ENCODE measurements around the gene TMBIM4. TPM values are rescaled to one million over a fixed set of nuclear protein-coding genes. Genes with fewer than 3 reads are reported as not detected.
A peak's percentile ranks its signal among the peaks of the same experiment; 100 is the strongest.
"Not testable (repeated sequence)": the region's sequence is repeated elsewhere in the genome, so short reads cannot be mapped to it uniquely, and the experiment has no call there.

Gene TMBIM4
- total and polyA plus RNA-seq, 8 donors = 56.4 to 106 (median 64.1) TPM

GRCh38 chr12:66182956-66183355 is 13.2 kb upstream of the TMBIM4 start:
- TF ChIP-seq CTCF (IDR thresholded peaks at IDR 0.05) = no peak
- H3K9me3 ChIP-seq = no peaks in the 10 kb centered on the region

GRCh38 chr12:66176105-66176900 is 6.5 kb upstream of the TMBIM4 start:
- ATAC-seq (no peak), FAIRE-seq (peak; percentile 29), DNase-seq (no peak)
- no peaks in the 10 kb centered on the region for H3K9me3 ChIP-seq
- WGBS, 2 donors = 18 to 25% methylated on average over 1 of the region's 1 CpG
- no peak overlapping the region for H3K27ac ChIP-seq
- H3K36me3 ChIP-seq = no peaks in the 10 kb centered on the region
- H3K4me3 ChIP-seq = no peak overlapping the region
- intact Hi-C loops (cut with DNase I) = no loop called here
- H3K27me3 ChIP-seq = no peaks in the 10 kb centered on the region
- no peaks in the 10 kb centered on the region for H3K4me1 ChIP-seq
- no peak for TF ChIP-seq CTCF (IDR thresholded peaks at IDR 0.05)

More at GRCh38 chr12:66182956-66183355, 13.2 kb upstream of the TMBIM4 start:
- FAIRE-seq (no peak), ATAC-seq (no peak), DNase-seq (no peak)
- WGBS, 2 donors = 63 to 72% methylated on average over 3 of the region's 3 CpGs
- intact Hi-C loops (cut with DNase I) = no loop called here
- no peak overlapping the region for H3K27ac ChIP-seq
- H3K27me3 ChIP-seq = no peaks in the 10 kb centered on the region
- H3K4me3 ChIP-seq = no peak overlapping the region
- H3K36me3 ChIP-seq = no peaks in the 10 kb centered on the region
- H3K4me1 ChIP-seq = no peaks in the 10 kb centered on the region

GRCh38 chr12:66174391-66175325 is 4.9 kb upstream of the TMBIM4 start:
- H3K4me1 ChIP-seq; intact Hi-C loops (cut with DNase I); H3K36me3 ChIP-seq; FAIRE-seq; ATAC-seq; H3K27me3 ChIP-seq; H3K27ac ChIP-seq; H3K9me3 ChIP-seq; H3K4me3 ChIP-seq: not testable (repeated sequence)
- WGBS, 2 donors = 91 to 94% methylated on average over 50 to 54 of the region's 54 CpGs
- peak in 1 of 6 donors; percentile 36 for DNase-seq

- intact Hi-C loops (cut with DNase I) = no loop called here
- peak overlapping the region in 2 of 4 donors; percentile 99 to 100 for H3K27ac ChIP-seq
- no peaks in the 10 kb centered on the region for H3K36me3 ChIP-seq
- no peak for TF ChIP-seq CTCF (IDR thresholded peaks at IDR 0.05)
- H3K4me3 ChIP-seq = peak overlapping the region in 2 of 4 donors; percentile 54 to 88
- 89 to 91% methylated on average over 3 of the region's 3 CpGs for WGBS, 2 donors
- DNase-seq (no peak), ATAC-seq (no peak), FAIRE-seq (no peak)
- no peaks in the 10 kb centered on the region for H3K27me3 ChIP-seq
- H3K9me3 ChIP-seq = no peaks in the 10 kb centered on the region
- H3K4me1 ChIP-seq = peaks cover 0 to 10% (median 7%) of the 10 kb centered on the region in 3 donors
Observed at GRCh38 chr12:66170606-66171005, 810 bp upstream of the TMBIM4 start.

GRCh38 chr12:66168410-66168809 is 1.4 kb downstream of the TMBIM4 start:
- intact Hi-C loops (cut with DNase I) = no loop called here
- DNase-seq (no peak), ATAC-seq (no peak), FAIRE-seq (no peak)
- peak overlapping the region in 2 of 4 donors; percentile 99 to 100 for H3K27ac ChIP-seq
- no peaks in the 10 kb centered on the region for H3K27me3 ChIP-seq
- TF ChIP-seq CTCF (IDR thresholded peaks at IDR 0.05) = no peak
- 76 to 78% methylated on average over 8 of the region's 8 CpGs for WGBS, 2 donors
- no peaks in the 10 kb centered on the region for H3K9me3 ChIP-seq
- H3K4me3 ChIP-seq = peak overlapping the region in 3 of 4 donors; percentile 54 to 88 (median 64)
- H3K36me3 ChIP-seq = no peaks in the 10 kb centered on the region
- peaks cover 0 to 10% (median 10%) of the 10 kb centered on the region in 3 donors for H3K4me1 ChIP-seq

Measured in pancreas (tissue), 10 donors.